Pancreas (tissue), 10 donors: ENCODE data around the gene MAMDC2. TPM values are rescaled to one million over a fixed set of nuclear protein-coding genes. Genes with fewer than 3 reads are reported as not detected.

ENCODE experiments used
- ATAC-seq, 4 donors: fragments of 200-7000 bp; cut with Tn5 transposase; one replicate each; pipeline versions ENCODE4 v1.8.0 to v1.9.1; 2020; ENCODE audit warnings: mild to moderate bottlenecking in 4 of 4, moderate library complexity in 4 of 4
- DNase-seq, 6 donors: peaks; one replicate each; pipeline ENCODE4 v3.0.0-alpha.2; 2020
- FAIRE-seq: peaks from 2 replicates; lab custom pipeline; 2012; peaks lifted over from hg19 to GRCh38; lab: Jason Lieb, UNC
- H3K27ac ChIP-seq, 4 donors: fragments of 200-600 bp; sonication (generic); 1 replicate in 3 of 4; 2 replicates in 1 of 4; pipeline versions ENCODE4 v1.5.0 to v1.8.0; 2020
- H3K27me3 ChIP-seq, 4 donors: fragments of 200-600 bp; one replicate each; pipeline ENCODE4 v1.8.0; 2021
- H3K36me3 ChIP-seq, 3 donors: fragments of 200-600 bp; sonication (generic) in 1 of 3; one replicate each; pipeline versions ENCODE4 v1.5.0 to v1.8.0; 2020 to 2021
- H3K4me1 ChIP-seq, 3 donors: fragments of 200-600 bp; one replicate each; pipeline ENCODE4 v1.8.0; 2021
- H3K4me3 ChIP-seq, 4 donors: fragments of 200-600 bp; sonication (generic) in 2 of 4; one replicate each; pipeline versions ENCODE4 v1.5.0 to v1.8.0; 2020 to 2021
- H3K9me3 ChIP-seq, 4 donors: fragments of 200-600 bp; one replicate each; pipeline ENCODE4 v1.8.0; 2021
- WGBS, 2 donors: extraction: QIAGEN DNeasy Blood & Tissue Kit; methylation state at CpG; one replicate each; pipeline ENCODE4 v1.1.7; 2013; 5-methylcytosine and 5-hydroxymethylcytosine counted together
- intact Hi-C, 3 donors: fragments of 100-400 bp; cut with DNase I; formaldehyde crosslinking; loops; one replicate each; pipeline versions ENCODE4 v1.11.1 to v1.14.2; 2022
- polyA plus RNA-seq, 2 donors: library from polyadenylated mRNA; stranded (reverse); fragments of 200-250 nt; gene quantifications; one replicate each; pipeline ENCODE4 v1.2.3, GENCODE V29; 2013
- total RNA-seq, 6 donors: library from RNA; stranded (reverse); fragmentation: NEBNext Ultra II Directional in 4 of 6; extraction: Animal tissue kit (Norgen Biotek cat#: 25700) in 4 of 6; gene quantifications; one replicate each; pipeline versions ENCODE4 v1.2.1 to v1.2.4, GENCODE V29; 2021 to 2023
- TF ChIP-seq, protein P1 (sequence below), 4 donors: fragments of 200-600 bp; sonication (generic) in 3 of 4; IDR thresholded peaks; one replicate each; pipeline versions ENCODE4 v1.5.0 to v1.8.0; 2021; ENCODE audit warnings: antibody characterized with exemption in 4 of 4
- donor health status: healthy with polysubstance abuse.
- donor health status: DM: no; HTN: no; CAD: no; lungs with moderate emphysema.
- donor health status: DM: no; HTN: no; CAD: no.
- donor health status: control.
- donor health status: control.
- donor health status: Bipolar disorder and iron deficiency.
- donor health status: DM: yes; HTN: yes; CAD: no.
- donor health status: DM: no; HTN: no; CAD: no.
- donor health status: DM: no; HTN: no; CAD: no.
- donor health status: DM: yes; HTN: yes; CAD: no.

Gene MAMDC2
- total and polyA plus RNA-seq, 8 donors: 0.95 to 4.7 (median 1.3) TPM

DNA sequence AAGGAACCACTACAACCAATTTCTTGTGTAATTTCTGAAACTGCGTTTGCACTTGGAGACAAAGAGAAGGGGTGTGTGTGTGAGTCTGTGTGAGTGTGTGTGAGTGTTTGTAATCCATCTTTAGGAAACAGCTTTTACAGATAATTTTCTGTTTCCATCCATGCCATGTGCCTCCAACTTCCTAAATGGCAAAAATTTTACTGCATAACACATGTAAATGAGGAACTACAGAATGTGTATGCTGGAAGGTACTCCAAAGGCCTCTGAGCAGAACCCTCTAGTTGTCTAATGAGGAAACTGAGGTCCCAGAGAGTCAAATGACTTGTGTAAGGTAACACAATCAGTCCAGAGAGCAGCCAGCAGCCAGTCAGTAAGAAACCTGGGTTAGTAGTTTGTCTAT, 20.8 kb downstream of the MAMDC2 start:
- intact Hi-C loops: no loop called here
- 90 to 91% methylated on average over 1 of the region's 1 CpG for WGBS, 2 donors
- H3K27me3 ChIP-seq: no peaks in the 10 kb centered on the region
- no peak overlapping the region for H3K27ac ChIP-seq
- H3K36me3 ChIP-seq: no peaks in the 10 kb centered on the region
- H3K9me3 ChIP-seq: no peaks in the 10 kb centered on the region
- H3K4me1 ChIP-seq: peaks cover 0 to 7% (median 0%) of the 10 kb centered on the region in 3 donors
- FAIRE-seq (no peak), ATAC-seq (no peak), DNase-seq (no peak)
- no peak overlapping the region for H3K4me3 ChIP-seq
- TF ChIP-seq, protein P1, sequence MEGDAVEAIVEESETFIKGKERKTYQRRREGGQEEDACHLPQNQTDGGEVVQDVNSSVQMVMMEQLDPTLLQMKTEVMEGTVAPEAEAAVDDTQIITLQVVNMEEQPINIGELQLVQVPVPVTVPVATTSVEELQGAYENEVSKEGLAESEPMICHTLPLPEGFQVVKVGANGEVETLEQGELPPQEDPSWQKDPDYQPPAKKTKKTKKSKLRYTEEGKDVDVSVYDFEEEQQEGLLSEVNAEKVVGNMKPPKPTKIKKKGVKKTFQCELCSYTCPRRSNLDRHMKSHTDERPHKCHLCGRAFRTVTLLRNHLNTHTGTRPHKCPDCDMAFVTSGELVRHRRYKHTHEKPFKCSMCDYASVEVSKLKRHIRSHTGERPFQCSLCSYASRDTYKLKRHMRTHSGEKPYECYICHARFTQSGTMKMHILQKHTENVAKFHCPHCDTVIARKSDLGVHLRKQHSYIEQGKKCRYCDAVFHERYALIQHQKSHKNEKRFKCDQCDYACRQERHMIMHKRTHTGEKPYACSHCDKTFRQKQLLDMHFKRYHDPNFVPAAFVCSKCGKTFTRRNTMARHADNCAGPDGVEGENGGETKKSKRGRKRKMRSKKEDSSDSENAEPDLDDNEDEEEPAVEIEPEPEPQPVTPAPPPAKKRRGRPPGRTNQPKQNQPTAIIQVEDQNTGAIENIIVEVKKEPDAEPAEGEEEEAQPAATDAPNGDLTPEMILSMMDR (IDR thresholded peaks at IDR 0.05): no peak

DNA sequence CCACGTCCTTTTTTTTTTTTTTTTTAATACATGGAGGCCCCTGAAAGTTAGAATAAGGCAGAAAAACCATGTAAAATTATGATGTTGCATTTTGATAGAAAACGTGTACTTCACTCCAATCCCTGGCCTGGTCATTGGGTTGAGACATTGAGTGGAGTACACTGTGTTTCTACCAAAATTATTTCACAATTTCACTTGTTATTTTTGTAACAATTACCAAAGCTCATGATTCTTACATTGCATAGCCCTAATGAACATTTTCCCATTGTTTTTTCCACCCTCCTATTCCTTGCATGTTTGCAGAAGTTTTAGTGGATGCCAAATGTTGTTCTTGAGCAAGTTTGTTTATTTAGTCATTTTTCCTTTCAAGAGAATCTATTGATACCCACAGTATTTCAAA, 21.9 kb downstream of the MAMDC2 start:
- Histone ChIP-seq H3K27me3 (no peaks in the 10 kb centered on the region), H3K4me3 (no peak overlapping the region), H3K4me1 (peaks cover 0 to 10% (median 0%) of the 10 kb centered on the region in 3 donors), H3K9me3 (no peaks in the 10 kb centered on the region), H3K36me3 (no peaks in the 10 kb centered on the region), H3K27ac (no peak overlapping the region)
- FAIRE-seq (no peak), DNase-seq (no peak), ATAC-seq (peak in 2 of 4 donors; percentile 18 to 37)
- intact Hi-C loops: no loop called here
- 69 to 72% methylated on average over 2 of the region's 2 CpGs for WGBS, 2 donors
- TF ChIP-seq, protein P1 (IDR thresholded peaks at IDR 0.05): no peak

DNA sequence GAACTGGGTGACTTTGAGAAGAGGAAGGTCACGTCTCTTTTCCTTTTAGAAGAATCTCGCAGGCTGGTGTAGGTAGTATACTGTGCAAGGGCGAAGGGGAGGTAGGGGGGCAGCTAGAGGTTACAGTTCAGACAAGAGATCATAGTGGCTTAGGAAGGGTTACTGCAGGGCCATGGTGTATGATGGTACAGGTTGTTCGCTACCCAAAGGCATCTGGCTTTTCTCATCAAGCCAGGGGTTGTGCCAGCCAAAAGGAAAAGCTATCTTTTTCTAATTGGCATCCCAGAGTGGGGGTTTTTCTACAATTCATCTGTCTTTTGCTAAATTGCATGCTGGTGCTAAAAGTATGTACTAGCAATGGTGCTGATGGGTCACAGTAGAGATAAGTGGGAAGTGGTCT, 22.8 kb downstream of the MAMDC2 start:
- Histone ChIP-seq H3K4me1 (peaks cover 0 to 10% (median 0%) of the 10 kb centered on the region in 3 donors), H3K36me3 (no peaks in the 10 kb centered on the region), H3K27ac (no peak overlapping the region), H3K9me3 (no peaks in the 10 kb centered on the region), H3K4me3 (no peak overlapping the region), H3K27me3 (no peaks in the 10 kb centered on the region)
- WGBS, 2 donors: 94 to 99% methylated on average over 4 of the region's 4 CpGs
- intact Hi-C loops: no loop called here
- ATAC-seq: no peak
- no peak for FAIRE-seq
- TF ChIP-seq, protein P1 (IDR thresholded peaks at IDR 0.05): no peak
- DNase-seq: no peak

- 85 to 92% methylated on average over 2 of the region's 2 CpGs for WGBS, 2 donors
- H3K4me1 ChIP-seq: peaks cover 0 to 10% (median 0%) of the 10 kb centered on the region in 3 donors
- H3K9me3 ChIP-seq: no peaks in the 10 kb centered on the region
- FAIRE-seq: no peak
- no peak for DNase-seq
- ATAC-seq: no peak
- H3K36me3 ChIP-seq: no peaks in the 10 kb centered on the region
- TF ChIP-seq, protein P1 (IDR thresholded peaks at IDR 0.05): no peak
- intact Hi-C loops: no loop called here
- no peaks in the 10 kb centered on the region for H3K27me3 ChIP-seq
- no peak overlapping the region for H3K27ac ChIP-seq
- H3K4me3 ChIP-seq: no peak overlapping the region
Measured at GRCh38 chr9:70066874-70067273, 23.2 kb downstream of the MAMDC2 start.

GRCh38 chr9:70069704-70070103, 26.1 kb downstream of the MAMDC2 start:
- no peak for ATAC-seq

More at GRCh38 chr9:70069704-70070103, 26.1 kb downstream of the MAMDC2 start:
- H3K4me3 ChIP-seq: no peak overlapping the region
- FAIRE-seq (no peak), DNase-seq (no peak)
- 71 to 73% methylated on average over 3 of the region's 3 CpGs for WGBS, 2 donors
- no peak overlapping the region for H3K27ac ChIP-seq
- intact Hi-C loops: no loop called here
- no peaks in the 10 kb centered on the region for H3K27me3 ChIP-seq
- peaks cover 0 to 10% (median 0%) of the 10 kb centered on the region in 3 donors for H3K4me1 ChIP-seq
- TF ChIP-seq, protein P1 (IDR thresholded peaks at IDR 0.05): no peak
- H3K9me3 ChIP-seq: no peaks in the 10 kb centered on the region
- no peaks in the 10 kb centered on the region for H3K36me3 ChIP-seq
